Suprapubic skin (tissue), 4 donors: ENCODE data around the gene CEP85L. TPM values are rescaled to one million over a fixed set of nuclear protein-coding genes. Genes with fewer than 3 reads are reported as not detected.

Experiments used
- DNase-seq, 2 donors: peaks; one replicate each; pipeline ENCODE4 v3.0.0-alpha.2; 2019; ENCODE audit warnings: low spot score in 2 of 2
- H3K27ac ChIP-seq: fragments of 200-600 bp; sonication (generic); one replicate; pipeline ENCODE4 v1.5.1; 2019
- H3K27me3 ChIP-seq: fragments of 200-600 bp; sonication (generic); one replicate; pipeline ENCODE4 v1.5.1; 2019
- H3K36me3 ChIP-seq: fragments of 200-600 bp; sonication (generic); one replicate; pipeline ENCODE4 v1.5.1; 2019
- H3K4me1 ChIP-seq: fragments of 200-600 bp; sonication (generic); one replicate; pipeline ENCODE4 v1.5.1; 2019
- H3K4me3 ChIP-seq: fragments of 200-600 bp; sonication (generic); one replicate; pipeline ENCODE4 v1.5.1; 2019; ENCODE audit warnings: mild to moderate bottlenecking
- H3K9me3 ChIP-seq: fragments of 200-600 bp; sonication (generic); one replicate; pipeline ENCODE4 v1.5.1; 2019
- CTCF ChIP-seq, 2 donors: fragments of 200-600 bp in 1 of 2; fragments of 450-650 bp in 1 of 2; sonication (generic) in 1 of 2; IDR thresholded peaks; one replicate each; pipeline ENCODE4 v1.5.1; 2016 to 2019; ENCODE audit warnings: antibody characterized with exemption in 2 of 2, mild to moderate bottlenecking in 1 of 2, moderate library complexity in 1 of 2
- EP300 ChIP-seq: sonication (generic); formaldehyde crosslinking; IDR thresholded peaks from one replicate; pipeline ENCODE4 v1.6.1; 2017; ENCODE audit warnings: antibody characterized with exemption
- POLR2A ChIP-seq, 2 donors: fragments of 450-650 bp; IDR thresholded peaks; one replicate each; pipeline ENCODE4 v1.6.1; 2017; ENCODE audit warnings: antibody characterized with exemption in 2 of 2, mild to moderate bottlenecking in 2 of 2, moderate library complexity in 2 of 2
- POLR2AphosphoS5 ChIP-seq, 3 donors: sonication (generic); formaldehyde crosslinking; IDR thresholded peaks; one replicate each; pipeline ENCODE4 v1.6.1; 2017; ENCODE audit warnings: antibody characterized with exemption in 3 of 3
- WGBS: methylation state at CpG from one replicate; pipeline ENCODE4 v1.1.5; 2018; 5-methylcytosine and 5-hydroxymethylcytosine counted together
- total RNA-seq, 4 donors: library from RNA; depleted of rRNA; stranded (reverse); fragments of >200 nt; gene quantifications; one replicate each; pipeline ENCODE4 v1.1.0, GENCODE V29; 2016

Gene CEP85L
- total RNA-seq, 4 donors from 2014 or later = 4.7 to 9.5 (median 5.3) TPM

GRCh38 chr6:118548136-118548535 is 103.3 kb downstream of the CEP85L start, which contains the start of gene PLN:
PLN (plus strand) TSS chr6:118548296; CDS start chr6:118558922, 10,626 bp downstream.
- no peak for DNase-seq
- Histone ChIP-seq H3K27me3 (no peaks in the 10 kb centered on the region), H3K9me3 (no peaks in the 10 kb centered on the region), H3K4me1 (peaks cover 12% of the 10 kb centered on the region), H3K27ac (no peak within 1 kb of the TSS), H3K36me3 (no peaks in the 10 kb centered on the region), H3K4me3 (no peak within 1 kb of the TSS)
- WGBS = 89% methylated on average over 3 of the region's 3 CpGs
- no peak for TF ChIP-seq POLR2AphosphoS5 (IDR thresholded peaks at IDR 0.05)
- TF ChIP-seq CTCF (IDR thresholded peaks at IDR 0.05) = no peak
- TF ChIP-seq EP300 = no peak

GRCh38 chr6:118546880-118547218 is 104.5 kb downstream of the CEP85L start:
- 68% methylated on average over 1 of the region's 1 CpG for WGBS
- Histone ChIP-seq H3K36me3 (no peaks in the 10 kb centered on the region), H3K9me3 (no peaks in the 10 kb centered on the region), H3K4me3 (no peak overlapping the region), H3K27me3 (no peaks in the 10 kb centered on the region), H3K4me1 (peaks cover 9% of the 10 kb centered on the region), H3K27ac (no peak overlapping the region)
- no peak for DNase-seq
- TF ChIP-seq CTCF (IDR thresholded peaks at IDR 0.05) = no peak
- TF ChIP-seq EP300 = no peak
- TF ChIP-seq POLR2A (IDR thresholded peaks at IDR 0.05) = no peak
- TF ChIP-seq POLR2AphosphoS5 (IDR thresholded peaks at IDR 0.05) = no peak

GRCh38 chr6:118546164-118546879 is 105.1 kb downstream of the CEP85L start:
- 76% methylated on average over 4 of the region's 4 CpGs for WGBS
- TF ChIP-seq POLR2A (IDR thresholded peaks at IDR 0.05) (no peak), EP300 (no peak), POLR2AphosphoS5 (IDR thresholded peaks at IDR 0.05) (no peak), CTCF (IDR thresholded peaks at IDR 0.05) (no peak)
- no peak for DNase-seq

GRCh38 chr6:118544105-118544504 is 107.3 kb downstream of the CEP85L start:
- Histone ChIP-seq H3K36me3 (no peaks in the 10 kb centered on the region), H3K9me3 (no peaks in the 10 kb centered on the region), H3K4me3 (no peak overlapping the region), H3K27me3 (no peaks in the 10 kb centered on the region), H3K4me1 (no peaks in the 10 kb centered on the region), H3K27ac (no peak overlapping the region)
- no peak for DNase-seq
- no peak for TF ChIP-seq POLR2A (IDR thresholded peaks at IDR 0.05)
- TF ChIP-seq POLR2AphosphoS5 (IDR thresholded peaks at IDR 0.05) = no peak
- TF ChIP-seq EP300 = no peak
- TF ChIP-seq CTCF (IDR thresholded peaks at IDR 0.05) = no peak
- 74% methylated on average over 3 of the region's 3 CpGs for WGBS

More at GRCh38 chr6:118546164-118546879, 105.1 kb downstream of the CEP85L start:
- no peak overlapping the region for H3K4me3 ChIP-seq
- H3K4me1 ChIP-seq = peaks cover 6% of the 10 kb centered on the region
- H3K9me3 ChIP-seq = no peaks in the 10 kb centered on the region
- no peaks in the 10 kb centered on the region for H3K27me3 ChIP-seq
- H3K36me3 ChIP-seq = no peaks in the 10 kb centered on the region
- H3K27ac ChIP-seq = no peak overlapping the region

- no peak for DNase-seq
- Histone ChIP-seq H3K27ac (no peak overlapping the region), H3K4me1 (peaks cover 5% of the 10 kb centered on the region), H3K9me3 (no peaks in the 10 kb centered on the region), H3K4me3 (no peak overlapping the region), H3K36me3 (no peaks in the 10 kb centered on the region), H3K27me3 (no peaks in the 10 kb centered on the region)
- 78% methylated on average over 3 of the region's 3 CpGs for WGBS
- TF ChIP-seq POLR2A (IDR thresholded peaks at IDR 0.05) = no peak
Measured at GRCh38 chr6:118542184-118542952, 109.0 kb downstream of the CEP85L start.
